ENCODE measurements around the gene LIF.

Gene LIF

GRCh38 chr22:30209642-30210041 lies 36.9 kb downstream of the LIF start:
- no peak overlapping the region for H3K9ac ChIP-seq (ENCODE audit: low read depth, low read length, poor library complexity, severe bottlenecking)
- H3K9me2 ChIP-seq (replicated peaks; ENCODE audit: low read depth, low read length) = no peaks in the 10 kb centered on the region
- H2AFZ ChIP-seq (ENCODE audit: low read length) = no peak overlapping the region
- no peak overlapping the region for H3K4me2 ChIP-seq (ENCODE audit: low read depth, low read length, poor library complexity, severe bottlenecking)
- H3K36me3 ChIP-seq (ENCODE audit: insufficient read depth, low read length) = no peaks in the 10 kb centered on the region
- H3K27me3 ChIP-seq (ENCODE audit: insufficient read depth, low read length, poor library complexity, severe bottlenecking) = no peaks in the 10 kb centered on the region
- H3K4me3 ChIP-seq (ENCODE audit: low read length, poor library complexity, severe bottlenecking) = no peak overlapping the region
- TF ChIP-seq CTCF (conservative IDR thresholded peaks at IDR 0.05; ENCODE audit: low read length) (no peak), EZH2phosphoT487 (IDR thresholded peaks at IDR 0.05; ENCODE audit: borderline replicate concordance) (no peak)
- H3K9me3 ChIP-seq (ENCODE audit: insufficient read depth, low read depth, low read length) = no peaks in the 10 kb centered on the region
- no peaks in the 10 kb centered on the region for H3F3A ChIP-seq (ENCODE audit: low read depth)
- H3K4me1 ChIP-seq (ENCODE audit: insufficient read depth, low read length, poor library complexity, severe bottlenecking) = peaks cover 11% of the 10 kb centered on the region
- H3K79me2 ChIP-seq (ENCODE audit: insufficient read depth, low read length) = no peaks in the 10 kb centered on the region
- no peaks in the 10 kb centered on the region for H4K20me1 ChIP-seq (ENCODE audit: insufficient read depth, low read length, poor library complexity, severe bottlenecking)

GRCh38 chr22:30208631-30209603 lies 37.6 kb downstream of the LIF start:
- Histone ChIP-seq H3K4me3 (ENCODE audit: low read length, poor library complexity, severe bottlenecking) (no peak overlapping the region), H3K9ac (ENCODE audit: low read depth, low read length, poor library complexity, severe bottlenecking) (no peak overlapping the region), H3K9me3 (ENCODE audit: insufficient read depth, low read depth, low read length) (no peaks in the 10 kb centered on the region), H3K27me3 (ENCODE audit: insufficient read depth, low read length, poor library complexity, severe bottlenecking) (no peaks in the 10 kb centered on the region), H3K9me2 (replicated peaks; ENCODE audit: low read depth, low read length) (no peaks in the 10 kb centered on the region), H3K4me1 (ENCODE audit: insufficient read depth, low read length, poor library complexity, severe bottlenecking) (peaks cover 15% of the 10 kb centered on the region), H4K20me1 (ENCODE audit: insufficient read depth, low read length, poor library complexity, severe bottlenecking) (no peaks in the 10 kb centered on the region), H3K4me2 (ENCODE audit: low read depth, low read length, poor library complexity, severe bottlenecking) (no peak overlapping the region), H3K79me2 (ENCODE audit: insufficient read depth, low read length) (no peaks in the 10 kb centered on the region), H3F3A (ENCODE audit: low read depth) (no peaks in the 10 kb centered on the region), H3K36me3 (ENCODE audit: insufficient read depth, low read length) (no peaks in the 10 kb centered on the region), H2AFZ (ENCODE audit: low read length) (no peak overlapping the region)
- no peak for TF ChIP-seq CTCF (conservative IDR thresholded peaks at IDR 0.05; ENCODE audit: low read length)
- TF ChIP-seq EZH2phosphoT487 (IDR thresholded peaks at IDR 0.05; ENCODE audit: borderline replicate concordance) = no peak

GRCh38 chr22:30206944-30207343 lies 39.6 kb downstream of the LIF start:
- H3K9ac ChIP-seq (ENCODE audit: low read depth, low read length, poor library complexity, severe bottlenecking) = no peak overlapping the region
- no peak overlapping the region for H3K4me3 ChIP-seq (ENCODE audit: low read length, poor library complexity, severe bottlenecking)
- H3K4me1 ChIP-seq (ENCODE audit: insufficient read depth, low read length, poor library complexity, severe bottlenecking) = peaks cover 6% of the 10 kb centered on the region
- no peaks in the 10 kb centered on the region for H3K9me2 ChIP-seq (replicated peaks; ENCODE audit: low read depth, low read length)
- H3F3A ChIP-seq (ENCODE audit: low read depth) = no peaks in the 10 kb centered on the region
- H3K27me3 ChIP-seq (ENCODE audit: insufficient read depth, low read length, poor library complexity, severe bottlenecking) = no peaks in the 10 kb centered on the region
- no peaks in the 10 kb centered on the region for H3K79me2 ChIP-seq (ENCODE audit: insufficient read depth, low read length)
- H4K20me1 ChIP-seq (ENCODE audit: insufficient read depth, low read length, poor library complexity, severe bottlenecking) = no peaks in the 10 kb centered on the region
- no peak overlapping the region for H2AFZ ChIP-seq (ENCODE audit: low read length)
- H3K4me2 ChIP-seq (ENCODE audit: low read depth, low read length, poor library complexity, severe bottlenecking) = no peak overlapping the region
- TF ChIP-seq EZH2phosphoT487 (IDR thresholded peaks at IDR 0.05; ENCODE audit: borderline replicate concordance) (no peak), CTCF (conservative IDR thresholded peaks at IDR 0.05; ENCODE audit: low read length) (no peak)
- no peaks in the 10 kb centered on the region for H3K9me3 ChIP-seq (ENCODE audit: insufficient read depth, low read depth, low read length)
- H3K36me3 ChIP-seq (ENCODE audit: insufficient read depth, low read length) = no peaks in the 10 kb centered on the region
